ENCODE data around the gene ERICH2.
"Not testable (repeated sequence)": the region's sequence is repeated elsewhere in the genome, so short reads cannot be mapped to it uniquely, and the experiment has no call there.

The ERICH2 gene

GRCh38 chr2:170770008-170770605, at the start of gene ERICH2:
ERICH2 (plus strand) TSS chr2:170770378; CDS start chr2:170770682, 304 bp downstream.
- DNase-seq (ENCODE audit: low spot score): no peak

- DNase-seq (ENCODE audit: low spot score): no peak
Observed at GRCh38 chr2:170721678-170722077, 48.5 kb upstream of the ERICH2 start.

- no peak for DNase-seq (ENCODE audit: low spot score)
Observed at GRCh38 chr2:170722301-170722700, 47.9 kb upstream of the ERICH2 start.

GRCh38 chr2:170723446-170723958, 46.7 kb upstream of the ERICH2 start:
- DNase-seq (ENCODE audit: low spot score): no peak

- DNase-seq (ENCODE audit: low spot score): no peak
Observed at GRCh38 chr2:170733798-170734600, 36.2 kb upstream of the ERICH2 start.

GRCh38 chr2:170734601-170735000, 35.6 kb upstream of the ERICH2 start:
- not testable (repeated sequence) for DNase-seq (ENCODE audit: low spot score)

GRCh38 chr2:170736628-170737027, 33.5 kb upstream of the ERICH2 start:
- DNase-seq (ENCODE audit: low spot score): no peak

- no peak for DNase-seq (ENCODE audit: low spot score)
Observed at GRCh38 chr2:170737406-170737805, 32.8 kb upstream of the ERICH2 start.

- no peak for DNase-seq (ENCODE audit: low spot score)
Observed at GRCh38 chr2:170737821-170738220, 32.4 kb upstream of the ERICH2 start.

GRCh38 chr2:170739048-170739447, 31.1 kb upstream of the ERICH2 start:
- DNase-seq (ENCODE audit: low spot score): no peak

- no peak for DNase-seq (ENCODE audit: low spot score)
Observed at GRCh38 chr2:170739507-170740046, 30.6 kb upstream of the ERICH2 start.

- DNase-seq (ENCODE audit: low spot score): no peak
Observed at GRCh38 chr2:170740660-170741059, 29.5 kb upstream of the ERICH2 start.

GRCh38 chr2:170742000-170742399, 28.2 kb upstream of the ERICH2 start:
- DNase-seq (ENCODE audit: low spot score): no peak

GRCh38 chr2:170742896-170743529, 27.2 kb upstream of the ERICH2 start:
- no peak for DNase-seq (ENCODE audit: low spot score)

- peak; percentile 34 for DNase-seq (ENCODE audit: low spot score)
Observed at GRCh38 chr2:170743530-170744239, 26.5 kb upstream of the ERICH2 start.

GRCh38 chr2:170744248-170745002, 25.8 kb upstream of the ERICH2 start:
- DNase-seq (ENCODE audit: low spot score): no peak

- no peak for DNase-seq (ENCODE audit: low spot score)
Observed at GRCh38 chr2:170745305-170745704, 24.9 kb upstream of the ERICH2 start.

- no peak for DNase-seq (ENCODE audit: low spot score)
Observed at GRCh38 chr2:170747921-170748320, 22.3 kb upstream of the ERICH2 start.

GRCh38 chr2:170751555-170751954, 18.6 kb upstream of the ERICH2 start:
- not testable (repeated sequence) for DNase-seq (ENCODE audit: low spot score)

- no peak for DNase-seq (ENCODE audit: low spot score)
Observed at GRCh38 chr2:170761572-170761971, 8.6 kb upstream of the ERICH2 start.

- DNase-seq (ENCODE audit: low spot score): no peak
Observed at GRCh38 chr2:170762760-170763159, 7.4 kb upstream of the ERICH2 start.

Measured in hematopoietic multipotent progenitor cell treated with erythropoietin and hydrocortisone succinate and interleukin-3 and kit ligand, for 17 days (in vitro differentiated cells).